Astrocyte (in vitro differentiated cells and primary cell): Measurements from ENCODE around the gene COL19A1. TPM values are rescaled to one million over a fixed set of nuclear protein-coding genes. Genes with fewer than 3 reads are reported as not detected.

Experiments
- DNase-seq: peaks from one replicate; pipeline ENCODE4 v3.0.0-alpha.2; 2010; ENCODE audit warnings: low read depth
- FAIRE-seq: peaks from 2 replicates; lab custom pipeline; 2011; peaks lifted over from hg19 to GRCh38; lab: Jason Lieb, UNC
- H2AFZ ChIP-seq: 2 replicates; pipeline ENCODE4 v1.6.0; 2012; ENCODE audit warnings: low read depth, low read length, inconsistent platforms
- H3K27ac ChIP-seq: 2 replicates; pipeline ENCODE4 v1.5.1; 2011; ENCODE audit warnings: low read depth, low read length, inconsistent platforms
- H3K27me3 ChIP-seq: 2 replicates; pipeline ENCODE4 v1.6.0; 2011; ENCODE audit warnings: low read length, inconsistent platforms; ENCODE audit not compliant: insufficient read depth
- H3K36me3 ChIP-seq: 2 replicates; pipeline ENCODE4 v1.5.1; 2011; ENCODE audit warnings: low read length, inconsistent platforms; ENCODE audit not compliant: insufficient read depth
- H3K4me1 ChIP-seq: 2 replicates; pipeline ENCODE4 v1.5.1; 2011; ENCODE audit warnings: low read length, inconsistent platforms; ENCODE audit not compliant: insufficient read depth
- H3K4me2 ChIP-seq: 2 replicates; pipeline ENCODE4 v1.6.0; 2012; ENCODE audit warnings: low read length, inconsistent platforms
- H3K4me3 ChIP-seq: 2 replicates; pipeline ENCODE4 v1.5.1; 2011; ENCODE audit warnings: low read depth, mild to moderate bottlenecking, low read length, inconsistent platforms; ENCODE audit not compliant: insufficient read depth
- H3K79me2 ChIP-seq: 2 replicates; pipeline ENCODE4 v1.6.0; 2012; ENCODE audit warnings: mild to moderate bottlenecking, low read length, inconsistent platforms; ENCODE audit not compliant: insufficient read depth
- H3K9ac ChIP-seq: 2 replicates; pipeline ENCODE4 v1.6.0; 2012; ENCODE audit warnings: mild to moderate bottlenecking, low read length, inconsistent platforms
- H3K9me3 ChIP-seq: 2 replicates; pipeline ENCODE4 v1.5.1; 2012; ENCODE audit warnings: low read depth, mild to moderate bottlenecking, low read length, inconsistent platforms; ENCODE audit not compliant: insufficient read depth
- H4K20me1 ChIP-seq: 2 replicates; pipeline ENCODE4 v1.6.0; 2012; ENCODE audit warnings: low read length, inconsistent platforms; ENCODE audit not compliant: insufficient read depth
- H3K27ac Mint-ChIP-seq: one replicate; pipeline ENCODE4 v1.8.0; 2021; ENCODE audit warnings: mild to moderate bottlenecking, mixed read lengths; ENCODE audit not compliant: unreplicated experiment
- H3K27me3 Mint-ChIP-seq: one replicate; pipeline ENCODE4 v1.8.0; 2021; ENCODE audit warnings: low read depth, mixed read lengths; ENCODE audit not compliant: unreplicated experiment
- H3K36me3 Mint-ChIP-seq: one replicate; pipeline ENCODE4 v1.8.0; 2021; ENCODE audit warnings: low read depth, mixed read lengths; ENCODE audit not compliant: unreplicated experiment
- H3K4me1 Mint-ChIP-seq: one replicate; pipeline ENCODE4 v1.8.0; 2021; ENCODE audit warnings: low read depth, mixed read lengths; ENCODE audit not compliant: unreplicated experiment
- H3K4me3 Mint-ChIP-seq: one replicate; pipeline ENCODE4 v1.8.0; 2021; ENCODE audit warnings: mild to moderate bottlenecking, moderate library complexity, mixed read lengths; ENCODE audit not compliant: unreplicated experiment
- H3K9me3 Mint-ChIP-seq: one replicate; pipeline ENCODE4 v1.8.0; 2021; ENCODE audit warnings: mild to moderate bottlenecking, mixed read lengths; ENCODE audit not compliant: unreplicated experiment
- CTCF ChIP-seq: IDR thresholded peaks from 2 replicates; pipeline ENCODE4 v1.5.1; 2011; ENCODE audit warnings: low read depth, mild to moderate bottlenecking, inconsistent platforms, low read length, moderate library complexity; ENCODE audit not compliant: insufficient read depth
- EZH2 ChIP-seq: IDR thresholded peaks from 2 replicates; pipeline ENCODE4 v1.6.1; 2012; ENCODE audit warnings: mild to moderate bottlenecking, low read length, inconsistent platforms; ENCODE audit not compliant: insufficient read depth
- total RNA-seq: library from RNA; stranded (reverse); gene quantifications from 2 replicates; pipeline ENCODE4 v1.2.1, GENCODE V29; 2021

Gene COL19A1
- total RNA-seq, 1 donor from 2014 or later: 0.18 TPM

- TF ChIP-seq EZH2: no peak
- no peak for TF ChIP-seq CTCF
- no peak for FAIRE-seq
These were observed 87.1 kb downstream of the COL19A1 start for GRCh38 chr6:69953491-69953890.

DNA sequence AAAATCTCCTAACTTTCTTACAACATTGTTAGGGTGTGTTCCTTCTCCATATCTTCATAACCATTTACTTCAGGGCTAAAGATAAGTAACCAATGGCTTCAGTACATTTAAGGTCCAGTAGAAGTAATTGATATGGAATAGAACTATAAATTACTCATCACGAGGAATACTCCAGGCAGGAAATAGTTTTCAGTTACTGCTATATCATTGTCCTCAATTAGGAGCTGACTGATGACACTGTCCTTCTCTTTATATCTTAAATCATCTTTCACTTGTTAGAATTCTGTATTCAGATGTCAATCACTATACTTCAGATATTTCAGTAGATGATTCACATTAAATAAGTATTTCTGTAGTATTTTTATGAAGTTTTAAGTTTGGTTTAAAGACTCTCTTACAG lies 88.4 kb downstream of the COL19A1 start:
- no peaks in the 10 kb centered on the region for H3K27me3 Mint-ChIP-seq
- no peaks in the 10 kb centered on the region for H3K79me2 ChIP-seq
- FAIRE-seq (no peak), DNase-seq (no peak)
- H3K27me3 ChIP-seq: no peaks in the 10 kb centered on the region
- H3K4me2 ChIP-seq: no peak overlapping the region
- no peaks in the 10 kb centered on the region for H3K36me3 ChIP-seq
- H3K9me3 Mint-ChIP-seq: no peaks in the 10 kb centered on the region
- no peaks in the 10 kb centered on the region for H3K4me1 Mint-ChIP-seq
- H3K27ac Mint-ChIP-seq: no peak overlapping the region
- no peak overlapping the region for H2AFZ ChIP-seq
- H3K9me3 ChIP-seq: no peaks in the 10 kb centered on the region
- TF ChIP-seq EZH2 (no peak), CTCF (no peak)
- no peak overlapping the region for H3K4me3 ChIP-seq
- H3K27ac ChIP-seq: no peak overlapping the region
- no peak overlapping the region for H3K9ac ChIP-seq
- H3K36me3 Mint-ChIP-seq: no peaks in the 10 kb centered on the region
- H3K4me3 Mint-ChIP-seq: no peak overlapping the region
- H3K4me1 ChIP-seq: no peaks in the 10 kb centered on the region
- no peaks in the 10 kb centered on the region for H4K20me1 ChIP-seq

More at GRCh38 chr6:69953491-69953890, 87.1 kb downstream of the COL19A1 start:
- Histone ChIP-seq H2AFZ (no peak overlapping the region), H3K27me3 (no peaks in the 10 kb centered on the region), H3K9me3 (no peaks in the 10 kb centered on the region), H3K4me2 (no peak overlapping the region), H3K9ac (no peak overlapping the region), H3K27ac (no peak overlapping the region), H3K36me3 (no peaks in the 10 kb centered on the region), H3K4me1 (no peaks in the 10 kb centered on the region), H3K79me2 (no peaks in the 10 kb centered on the region), H4K20me1 (no peaks in the 10 kb centered on the region), H3K4me3 (no peak overlapping the region)
- Mint-ChIP-seq H3K4me1 (no peaks in the 10 kb centered on the region), H3K9me3 (no peaks in the 10 kb centered on the region), H3K27ac (no peak overlapping the region), H3K27me3 (no peaks in the 10 kb centered on the region), H3K36me3 (no peaks in the 10 kb centered on the region), H3K4me3 (no peak overlapping the region)
- DNase-seq: no peak

DNA sequence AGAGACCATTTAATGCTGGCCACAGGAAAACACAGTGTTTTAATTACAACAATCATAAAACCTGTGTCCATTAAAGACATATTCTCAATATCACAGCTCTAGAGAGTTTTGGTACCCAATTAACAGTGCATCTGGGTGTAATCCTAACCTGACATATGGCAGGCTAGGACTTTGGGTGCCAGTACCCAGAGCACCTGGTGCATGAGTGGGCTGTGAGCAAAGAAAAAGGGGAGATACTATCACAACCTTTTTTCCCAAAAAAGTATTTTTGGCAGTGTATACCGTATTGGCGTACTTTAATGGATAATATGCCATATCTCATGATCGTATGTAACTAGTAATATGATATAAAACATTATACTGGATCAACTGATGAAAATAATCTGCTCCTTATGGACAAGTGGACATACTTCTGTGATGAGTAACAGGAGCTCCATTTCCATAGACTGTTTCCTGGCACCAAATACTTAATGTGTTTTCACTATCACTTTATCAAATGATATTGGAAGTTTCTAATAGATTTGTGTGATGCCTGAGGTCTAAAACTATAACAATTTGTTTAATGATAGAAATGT lies 91.7 kb downstream of the COL19A1 start:
- no peaks in the 10 kb centered on the region for H4K20me1 ChIP-seq
- no peaks in the 10 kb centered on the region for H3K36me3 Mint-ChIP-seq

More for the DNA sequence above, 91.7 kb downstream of the COL19A1 start:
- Histone ChIP-seq H3K79me2 (no peaks in the 10 kb centered on the region), H3K4me2 (no peak overlapping the region), H3K9me3 (no peaks in the 10 kb centered on the region), H3K4me3 (no peak overlapping the region), H3K9ac (no peak overlapping the region), H2AFZ (no peak overlapping the region), H3K4me1 (no peaks in the 10 kb centered on the region), H3K36me3 (no peaks in the 10 kb centered on the region), H3K27ac (no peak overlapping the region), H3K27me3 (no peaks in the 10 kb centered on the region)
- FAIRE-seq (no peak), DNase-seq (peak; percentile 1)
- H3K27ac Mint-ChIP-seq: no peak overlapping the region
- H3K9me3 Mint-ChIP-seq: no peaks in the 10 kb centered on the region
- H3K4me1 Mint-ChIP-seq: no peaks in the 10 kb centered on the region
- no peak overlapping the region for H3K4me3 Mint-ChIP-seq
- H3K27me3 Mint-ChIP-seq: no peaks in the 10 kb centered on the region
- TF ChIP-seq CTCF (no peak), EZH2 (no peak)
